ENCODE results near the gene COG7.

- TF ChIP-seq CTCF (IDR thresholded peaks at IDR 0.05) = no peak
- TF ChIP-seq POLR2A (IDR thresholded peaks at IDR 0.05) = no peak
Measured at GRCh38 chr16:23368469-23368868, 84.5 kb downstream of the COG7 start.

Data from Peyer's patch (tissue), 4 donors.